HepG2 (cell line): ENCODE measurements around the gene LIMK2. TPM values are rescaled to one million over a fixed set of nuclear protein-coding genes. Genes with fewer than 3 reads are reported as not detected.

Source experiments
- ARNTL ChIP-seq: sonication (generic); formaldehyde crosslinking; IDR thresholded peaks from 2 replicates; pipeline ENCODE4 v1.4.0; 2020; ENCODE audit warnings: mild to moderate bottlenecking, missing genetic modification reagents
- GABPB1 ChIP-seq: IDR thresholded peaks from 2 replicates; pipeline ENCODE4 v1.6.1; 2016; ENCODE audit warnings: mild to moderate bottlenecking, missing genetic modification reagents, moderate library complexity, missing compliant biosample characterization
- MEF2D ChIP-seq: sonication (generic); formaldehyde crosslinking; IDR thresholded peaks from 2 replicates; pipeline ENCODE4 v1.5.1; 2020; ENCODE audit warnings: mild to moderate bottlenecking, missing genetic modification reagents
- PATZ1 ChIP-seq: sonication (generic); formaldehyde crosslinking; IDR thresholded peaks from 2 replicates; pipeline ENCODE4 v1.4.0; 2020; ENCODE audit warnings: missing genetic modification reagents
- RELA ChIP-seq: sonication (generic); formaldehyde crosslinking; IDR thresholded peaks from 2 replicates; pipeline ENCODE4 v1.4.0; 2020; ENCODE audit warnings: missing genetic modification reagents
- SKIL ChIP-seq: sonication (generic); formaldehyde crosslinking; IDR thresholded peaks from 2 replicates; pipeline ENCODE4 v1.8.0; 2022; ENCODE audit warnings: missing genetic modification reagents, mild to moderate bottlenecking, moderate library complexity, borderline replicate concordance
- THYN1 ChIP-seq: sonication (generic); formaldehyde crosslinking; IDR thresholded peaks from 2 replicates; pipeline ENCODE4 v1.8.1; 2023; ENCODE audit warnings: low read depth, mild to moderate bottlenecking, moderate library complexity, missing genetic modification reagents, borderline replicate concordance
- TOPORS ChIP-seq: sonication (generic); formaldehyde crosslinking; IDR thresholded peaks from 2 replicates; pipeline ENCODE4 v1.8.0; 2023; ENCODE audit warnings: mild to moderate bottlenecking, missing genetic modification reagents
- TP53 ChIP-seq: sonication (generic); formaldehyde crosslinking; conservative IDR thresholded peaks from 2 replicates; pipeline ENCODE4 v1.4.0; 2020; ENCODE audit warnings: missing genetic modification reagents
- ZFP36L2 ChIP-seq: sonication (generic); formaldehyde crosslinking; IDR thresholded peaks from 2 replicates; pipeline ENCODE4 v1.4.0; 2020; ENCODE audit warnings: missing genetic modification reagents
- ZFP62 ChIP-seq: sonication (generic); formaldehyde crosslinking; IDR thresholded peaks from 2 replicates; pipeline ENCODE4 v1.4.0; 2020; ENCODE audit warnings: missing genetic modification reagents
- ZFY ChIP-seq: sonication (generic); formaldehyde crosslinking; IDR thresholded peaks from 2 replicates; pipeline ENCODE4 v1.4.0; 2020; ENCODE audit warnings: missing genetic modification reagents
- ZNF318 ChIP-seq: sonication (generic); formaldehyde crosslinking; IDR thresholded peaks from 2 replicates; pipeline ENCODE4 v1.4.0; 2020; ENCODE audit warnings: mild to moderate bottlenecking, missing genetic modification reagents
- ZNF547 ChIP-seq: sonication (generic); formaldehyde crosslinking; IDR thresholded peaks from 2 replicates; pipeline ENCODE4 v1.5.1; 2020; ENCODE audit warnings: mild to moderate bottlenecking, missing genetic modification reagents
- ZNF552 ChIP-seq: sonication (generic); formaldehyde crosslinking; IDR thresholded peaks from 2 replicates; pipeline ENCODE4 v1.9.0; 2022; ENCODE audit warnings: missing genetic modification reagents, mild to moderate bottlenecking, borderline replicate concordance
- ZNF766 ChIP-seq: sonication (generic); formaldehyde crosslinking; IDR thresholded peaks from 2 replicates; pipeline ENCODE4 v1.5.0; 2020; ENCODE audit warnings: missing genetic modification reagents, borderline replicate concordance
- polyA plus RNA-seq, 8 experiments: library from polyadenylated mRNA; depleted of rRNA in 3 of 8; stranded (reverse) in 7 of 8; unstranded in 1 of 8; fragments of >200 nt; fragmentation: Illumina TruSeq in 4 of 8; extraction: Trizol in 4 of 8; gene quantifications; 2 replicates each; pipeline versions ENCODE4 v1.2.1 to v1.2.3, GENCODE V29; 2011 to 2016; ENCODE audit warnings: low read depth in 4 of 8, missing spikeins in 1 of 8, mixed read lengths in 1 of 8; ENCODE audit not compliant: insufficient read depth in 1 of 8
- total RNA-seq, 5 experiments: library from RNA; depleted of rRNA; stranded (reverse); fragments of >200 nt; fragmentation: Illumina TruSeq; extraction: Trizol; gene quantifications; 2 replicates each; pipeline ENCODE4 v1.2.3, GENCODE V29; 2016; ENCODE audit warnings: low read depth in 1 of 5

The LIMK2 gene
- total and polyA plus RNA-seq, 2 of the 13 experiments (the other 11 are each of a cell fraction or from before 2014, with no cell fraction given): 20.9 to 29.8 TPM

- TF ChIP-seq ZNF547 (peak; percentile 92), ARNTL (CRISPR knock-in tag) (peak; percentile 99), ZNF318 (peak; percentile 91; the same call in 1 of the 2 replicates), TOPORS (no peak), GABPB1 (peak; percentile 92), ZFP62 (CRISPR knock-in tag) (no peak), TP53 (CRISPR knock-in tag) (no peak), ZFP36L2 (CRISPR knock-in tag) (no peak), ZNF552 (CRISPR knock-in tag) (no peak), ZNF766 (CRISPR knock-in tag) (peak; percentile 88; the same call in 1 of the 2 replicates), THYN1 (CRISPR knock-in tag) (no peak), PATZ1 (CRISPR knock-in tag) (no peak), ZFY (peak; percentile 73), RELA (CRISPR knock-in tag) (peak; percentile 95; the same call in 1 of the 2 replicates), SKIL (peak; percentile 80; the same call in 1 of the 2 replicates), MEF2D (CRISPR knock-in tag) (no peak)
Measured at GRCh38 chr22:31290494-31291471, 78.7 kb downstream of the LIMK2 start (continued).
